ENCODE measurements around the gene TMEM179.

The TMEM179 gene

GRCh38 chr14:104595911-104596450, 8.6 kb downstream of the TMEM179 start:
- no peak for DNase-seq (ENCODE audit: low read depth)
- no peak for TF ChIP-seq CTCF (IDR thresholded peaks at IDR 0.05; ENCODE audit: insufficient read depth, low read depth, low read length, missing control alignments)
- H3K4me3 ChIP-seq (ENCODE audit: low read length) = no peak overlapping the region

DNA sequence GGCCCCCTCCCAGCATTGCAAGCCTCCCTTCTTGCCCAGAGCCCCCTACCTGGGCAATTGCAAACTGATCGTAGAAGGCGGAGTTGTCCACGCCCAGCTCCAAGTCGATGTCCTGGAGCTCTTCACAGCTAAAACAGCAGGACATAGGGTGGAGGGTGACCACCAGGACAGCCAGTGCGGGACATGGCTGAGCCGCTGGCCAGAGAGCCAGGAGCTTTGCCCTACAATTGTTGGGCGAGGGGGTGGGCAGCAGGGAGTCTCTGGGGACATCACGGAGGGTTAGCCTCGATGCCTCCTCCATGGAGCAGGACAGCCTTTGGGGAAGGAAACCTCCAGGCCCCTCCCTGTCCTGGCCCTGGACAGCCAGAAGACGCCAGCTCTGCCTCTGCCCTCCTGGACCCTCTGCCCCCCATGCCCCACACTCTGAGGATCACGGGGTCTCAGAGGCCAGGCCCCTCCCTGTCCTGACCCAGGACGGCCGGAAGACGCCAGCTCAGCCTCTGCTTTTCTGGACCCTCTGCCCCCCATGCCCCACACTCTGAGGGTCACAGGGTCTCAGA, 9.4 kb downstream of the TMEM179 start:
- no peak for DNase-seq (ENCODE audit: low read depth)
- no peak overlapping the region for H3K4me3 ChIP-seq (ENCODE audit: low read length)
- no peak for TF ChIP-seq CTCF (IDR thresholded peaks at IDR 0.05; ENCODE audit: insufficient read depth, low read depth, low read length, missing control alignments)

DNA sequence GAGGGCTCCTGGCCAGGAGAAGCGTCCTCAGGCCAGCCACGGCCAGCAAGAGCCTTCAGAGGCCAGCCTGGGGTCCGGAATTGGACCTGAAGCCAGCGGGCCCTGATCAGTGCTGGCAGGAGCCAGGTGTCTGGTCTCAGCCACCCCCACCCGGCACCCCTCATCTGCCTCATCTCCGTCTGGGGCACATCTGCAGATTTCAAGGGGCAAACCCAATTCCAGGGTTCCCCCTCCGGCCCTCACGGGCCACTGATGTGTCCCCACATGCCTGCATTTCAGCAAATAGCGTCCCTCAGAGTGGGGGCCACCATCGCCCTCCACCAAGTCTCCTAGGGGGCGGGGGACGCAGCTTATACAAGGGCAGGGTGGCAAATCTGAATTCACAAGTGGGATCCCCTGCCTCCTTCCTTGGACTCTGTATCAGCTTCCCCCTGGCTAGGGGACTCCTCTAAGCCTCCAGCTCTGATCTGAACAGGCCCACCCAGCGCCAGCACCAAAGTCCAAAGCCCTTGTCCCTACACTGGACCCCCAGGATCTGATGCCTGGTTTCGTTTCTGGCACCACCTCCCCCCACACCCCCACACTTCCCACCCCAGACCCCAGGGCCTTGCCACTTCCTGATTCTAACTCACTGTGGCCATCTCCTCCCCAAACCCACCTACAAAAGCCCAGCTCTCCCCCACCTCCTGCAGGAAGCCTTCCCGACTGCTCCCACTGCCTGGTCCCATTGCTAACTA, 10.1 kb downstream of the TMEM179 start:
- no peak overlapping the region for H3K4me3 ChIP-seq (ENCODE audit: low read length)
- no peak for DNase-seq (ENCODE audit: low read depth)
- TF ChIP-seq CTCF (IDR thresholded peaks at IDR 0.05; ENCODE audit: insufficient read depth, low read depth, low read length, missing control alignments) = no peak

- H3K4me3 ChIP-seq (ENCODE audit: low read length) = no peak overlapping the region
- TF ChIP-seq CTCF (IDR thresholded peaks at IDR 0.05; ENCODE audit: insufficient read depth, low read depth, low read length, missing control alignments) = no peak
- no peak for DNase-seq (ENCODE audit: low read depth)
These were observed 10.8 kb downstream of the TMEM179 start for GRCh38 chr14:104593710-104594136.

GRCh38 chr14:104593241-104593701, 11.3 kb downstream of the TMEM179 start:
- TF ChIP-seq CTCF (IDR thresholded peaks at IDR 0.05; ENCODE audit: insufficient read depth, low read depth, low read length, missing control alignments) = no peak
- no peak for DNase-seq (ENCODE audit: low read depth)
- no peak overlapping the region for H3K4me3 ChIP-seq (ENCODE audit: low read length)

- H3K4me3 ChIP-seq (ENCODE audit: low read length) = no peak overlapping the region
- DNase-seq (ENCODE audit: low read depth) = no peak
- no peak for TF ChIP-seq CTCF (IDR thresholded peaks at IDR 0.05; ENCODE audit: insufficient read depth, low read depth, low read length, missing control alignments)
These were observed 11.8 kb downstream of the TMEM179 start for GRCh38 chr14:104592785-104593184.

Measured in epithelial cell of esophagus (primary cell).